K562 (cell line): Measurements from ENCODE around the gene ARL14. TPM values are rescaled to one million over a fixed set of nuclear protein-coding genes. Genes with fewer than 3 reads are reported as not detected.

Source experiments
- ATAC-seq: fragments of 200-7000 bp; cut with Tn5 transposase; 3 replicates; pipeline ENCODE4 v1.9.1; 2020; ENCODE audit warnings: moderate library complexity
- BruUV-seq: library from RNA; stranded (reverse); fragments of 400-500 nt; replicated peaks from 2 replicates; lab custom pipeline; 2021; lab: Mats Ljungman, UMichigan
- CTCF ChIA-PET: fragments of 300-600 bp; formaldehyde crosslinking; extraction: SDS; loops from one replicate; lab custom pipeline; 2021; ENCODE audit warnings: low intra/inter-chr PET ratio; lab: Yijun Ruan, JAX
- POLR2A ChIA-PET: fragments of 300-600, 350-650 bp; sonication (Branson Sonifier 250); formaldehyde crosslinking; extraction: SDS; loops from one replicate; lab custom pipeline; 2021; ENCODE audit warnings: antibody characterized with exemption, inconsistent platforms; lab: Yijun Ruan, JAX
- DNase-seq, 4 experiments: peaks; one replicate each; pipeline versions ENCODE4 v3.0.0 to v3.0.0-alpha.2; 2011 to 2018; ENCODE audit warnings: low spot score in 3 of 4, mixed read lengths in 3 of 4; ENCODE audit errors: extremely low read depth in 1 of 4
- FAIRE-seq: peaks from 2 replicates; lab custom pipeline; 2011; peaks lifted over from hg19 to GRCh38; lab: Jason Lieb, UNC
- H2AFZ ChIP-seq: 2 replicates; pipeline ENCODE4 v1.6.0; 2011; ENCODE audit warnings: low read depth, low read length, control low read depth, inconsistent platforms
- H3K27ac ChIP-seq: fragments of 200-600 bp; 3 replicates; pipeline ENCODE4 v1.8.0; 2011; ENCODE audit warnings: low read depth, mild to moderate bottlenecking, control low read depth, inconsistent platforms, low read length, moderate library complexity, mixed read lengths; ENCODE audit errors: extremely low read depth
- H3K27me3 ChIP-seq, 2 experiments: fragments of 300-600 bp in 1 of 2; 2 replicates in 1 of 2; 3 replicates in 1 of 2; pipeline versions ENCODE4 v1.6.0 to v1.8.0; 2011; ENCODE audit warnings: inconsistent platforms in 2 of 2, low read length in 2 of 2, mild to moderate bottlenecking in 1 of 2, mixed read lengths in 1 of 2, moderate library complexity in 1 of 2; ENCODE audit not compliant: control insufficient read depth in 2 of 2, insufficient read depth in 2 of 2
- H3K36me3 ChIP-seq: fragments of 300-600 bp; 3 replicates; pipeline ENCODE4 v1.8.0; 2011; ENCODE audit warnings: mild to moderate bottlenecking, low read length, inconsistent platforms; ENCODE audit not compliant: control insufficient read depth, insufficient read depth
- H3K4me1 ChIP-seq, 2 experiments: fragments of 200-600 bp in 1 of 2; replicated peaks in 1 of 2; 2 replicates in 1 of 2; 3 replicates in 1 of 2; pipeline versions ENCODE4 v1.5.1 to v1.8.0; 2011; ENCODE audit warnings: inconsistent platforms in 2 of 2, low read length in 2 of 2, mild to moderate bottlenecking in 1 of 2, mixed read lengths in 1 of 2, moderate library complexity in 1 of 2; ENCODE audit not compliant: control insufficient read depth in 2 of 2, insufficient read depth in 2 of 2
- H3K4me2 ChIP-seq: 2 replicates; pipeline ENCODE4 v1.6.1; 2011; ENCODE audit warnings: low read length, control low read depth, inconsistent platforms, mixed read lengths; ENCODE audit not compliant: insufficient read depth
- H3K4me3 ChIP-seq: fragments of 200-600 bp; sonication (generic), shearing (Covaris generic); 2 replicates; pipeline ENCODE4 v1.5.1; 2016; ENCODE audit warnings: control low read depth, inconsistent platforms
- H3K79me2 ChIP-seq: fragments of 200-600 bp; 3 replicates; pipeline ENCODE4 v1.8.0; 2011; ENCODE audit warnings: low read length, inconsistent platforms; ENCODE audit not compliant: control insufficient read depth, insufficient read depth
- H3K9ac ChIP-seq, 2 experiments: 2 replicates each; pipeline versions ENCODE4 v1.6.0 to v1.6.1; 2011; ENCODE audit warnings: low read depth in 2 of 2, low read length in 2 of 2, control low read depth in 1 of 2, inconsistent platforms in 1 of 2, mild to moderate bottlenecking in 1 of 2, mixed read lengths in 1 of 2; ENCODE audit not compliant: insufficient read depth in 1 of 2
- H3K9me1 ChIP-seq: one replicate; pipeline ENCODE4 v1.6.0; 2011; ENCODE audit warnings: inconsistent platforms, mild to moderate bottlenecking, low read length, moderate library complexity; ENCODE audit not compliant: control insufficient read depth, insufficient read depth
- H3K9me3 ChIP-seq: replicated peaks from 2 replicates; pipeline ENCODE4 v1.5.1; 2011; ENCODE audit warnings: low read depth, low read length, inconsistent platforms; ENCODE audit not compliant: control insufficient read depth, insufficient read depth
- H4K20me1 ChIP-seq: replicated peaks from 2 replicates; pipeline ENCODE4 v1.6.1; 2011; ENCODE audit warnings: low read length, inconsistent platforms, mixed read lengths; ENCODE audit not compliant: control insufficient read depth, insufficient read depth
- EHMT2 ChIP-seq: fragments of 450-650 bp; IDR thresholded peaks from 2 replicates; pipeline ENCODE4 v1.6.1; 2018; ENCODE audit warnings: antibody characterized with exemption
- EP300 ChIP-seq: IDR thresholded peaks from 2 replicates; pipeline ENCODE4 v1.6.1; 2012; ENCODE audit warnings: low read length, improper control_type of control experiment
- EZH2 ChIP-seq: IDR thresholded peaks from 2 replicates; pipeline ENCODE4 v1.6.1; 2012; ENCODE audit warnings: low read depth, mild to moderate bottlenecking, inconsistent platforms, low read length, borderline replicate concordance
- GATA2 ChIP-seq: sonication (generic); formaldehyde crosslinking; IDR thresholded peaks from 2 replicates; pipeline ENCODE4 v1.4.0; 2020; ENCODE audit warnings: mild to moderate bottlenecking, missing genetic modification reagents
- IRF1 ChIP-seq: sonication (generic); formaldehyde crosslinking; IDR thresholded peaks from 2 replicates; pipeline ENCODE4 v1.8.0; 2022; ENCODE audit warnings: missing genetic modification reagents, mild to moderate bottlenecking, borderline replicate concordance
- IRF9 ChIP-seq: fragments of 450-650 bp; IDR thresholded peaks from 2 replicates; pipeline ENCODE4 v1.6.1; 2016; ENCODE audit warnings: missing biosample characterization, missing genetic modification characterization
- JUN ChIP-seq, 2 experiments: sonication (generic) in 1 of 2; formaldehyde crosslinking in 1 of 2; IDR thresholded peaks; 2 replicates each; pipeline versions ENCODE4 v1.6.1 to v1.8.0; 2012 to 2022; ENCODE audit warnings: borderline replicate concordance in 2 of 2, mild to moderate bottlenecking in 2 of 2, improper control_type of control experiment in 1 of 2, low read depth in 1 of 2, low read length in 1 of 2, missing genetic modification reagents in 1 of 2
- NR3C1 ChIP-seq: sonication (generic); formaldehyde crosslinking; IDR thresholded peaks from 2 replicates; pipeline ENCODE4 v1.8.1; 2022; ENCODE audit warnings: missing genetic modification reagents
- THRAP3 ChIP-seq: fragments of 450-650 bp; IDR thresholded peaks from 2 replicates; pipeline ENCODE4 v1.6.1; 2016; ENCODE audit warnings: mild to moderate bottlenecking, inconsistent platforms, borderline replicate concordance
- TSC22D4 ChIP-seq: fragments of 450-650 bp; IDR thresholded peaks from 2 replicates; pipeline ENCODE4 v1.6.1; 2016; ENCODE audit warnings: missing genetic modification characterization, missing biosample characterization, control low read depth
- ZKSCAN8 ChIP-seq: fragments of 200-800 bp; sonication (Bioruptor generic); IDR thresholded peaks from 2 replicates; pipeline ENCODE4 v1.6.1; 2016; ENCODE audit warnings: missing genetic modification characterization, missing compliant biosample characterization
- WGBS: fragments of 100-300 bp; shearing (Covaris generic); methylation state at CpG from one replicate; pipeline ENCODE4 v1.1.6; 2016; ENCODE audit warnings: low coverage, mixed read lengths; ENCODE audit not compliant: insufficient coverage; ENCODE audit errors: missing lambda C conversion rate; 5-methylcytosine and 5-hydroxymethylcytosine counted together
- in situ Hi-C: fragments of 300-500 bp; cut with MboI; formaldehyde crosslinking; loops from 4 replicates; pipeline ENCODE4 v1.15.0; 2018; ENCODE audit warnings: inconsistent platforms, mixed read lengths
- intact Hi-C: fragments of 100-400 bp; cut with micrococcal nuclease; formaldehyde crosslinking; loops from 2 replicates; pipeline ENCODE4 v1.14.2; 2022
- polyA plus RNA-seq, 8 experiments: library from polyadenylated mRNA; depleted of rRNA in 4 of 8; stranded (reverse) in 5 of 8; unstranded in 3 of 8; fragments of >200 nt; fragmentation: Nextera tagmentation in 2 of 8; fragmentation: Illumina TruSeq in 1 of 8; extraction: Ambion mirVana in 2 of 8; extraction: Trizol in 1 of 8; gene quantifications; 2 replicates each; pipeline versions ENCODE4 v1.2.1 to v1.2.3, GENCODE V29; 2011 to 2014; ENCODE audit warnings: inconsistent platforms in 1 of 8, missing spikeins in 1 of 8
- total RNA-seq, 7 experiments: library from RNA; depleted of rRNA in 6 of 7; stranded (reverse); fragments of >200 nt in 6 of 7; fragmentation: Illumina TruSeq in 2 of 7; extraction: Trizol in 2 of 7; gene quantifications; 2 replicates each; pipeline versions ENCODE4 v1.2.1 to v1.2.3, GENCODE V29; 2011 to 2021; ENCODE audit warnings: low replicate concordance in 1 of 7
- TF ChIP-seq, protein P1 (sequence below): fragments of 450-650 bp; IDR thresholded peaks from 2 replicates; pipeline ENCODE4 v1.7.0; 2016; ENCODE audit warnings: borderline replicate concordance
- TF ChIP-seq, protein P2 (sequence below): fragments of 250-450 bp; sonication (Bioruptor Pico); IDR thresholded peaks from 2 replicates; pipeline ENCODE4 v1.4.0; 2020; ENCODE audit warnings: borderline replicate concordance

The ARL14 gene
- total and polyA plus RNA-seq, 9 of the 15 experiments (the other 6 are each of a cell fraction or from before 2014, with no cell fraction given) = not detected

- Histone ChIP-seq H3K27me3 (no peaks in the 10 kb centered on the region), H3K36me3 (no peaks in the 10 kb centered on the region)
- TF ChIP-seq GATA2 (no peak), IRF9 (tag) (no peak), ZKSCAN8 (CRISPR knock-in tag) (no peak), TSC22D4 (tag) (no peak), EP300 (no peak), IRF1 (CRISPR knock-in tag) (no peak), EHMT2 (no peak), JUN (IDR thresholded peaks at IDR 0.05; ENCODE audit: borderline replicate concordance, low read depth, low read length) (no peak), JUN (CRISPR knock-in tag; IDR thresholded peaks at IDR 0.05; ENCODE audit: borderline replicate concordance) (no peak), NR3C1 (CRISPR knock-in tag) (no peak), EZH2 (no peak), THRAP3 (no peak)
- TF ChIP-seq, protein P1, sequence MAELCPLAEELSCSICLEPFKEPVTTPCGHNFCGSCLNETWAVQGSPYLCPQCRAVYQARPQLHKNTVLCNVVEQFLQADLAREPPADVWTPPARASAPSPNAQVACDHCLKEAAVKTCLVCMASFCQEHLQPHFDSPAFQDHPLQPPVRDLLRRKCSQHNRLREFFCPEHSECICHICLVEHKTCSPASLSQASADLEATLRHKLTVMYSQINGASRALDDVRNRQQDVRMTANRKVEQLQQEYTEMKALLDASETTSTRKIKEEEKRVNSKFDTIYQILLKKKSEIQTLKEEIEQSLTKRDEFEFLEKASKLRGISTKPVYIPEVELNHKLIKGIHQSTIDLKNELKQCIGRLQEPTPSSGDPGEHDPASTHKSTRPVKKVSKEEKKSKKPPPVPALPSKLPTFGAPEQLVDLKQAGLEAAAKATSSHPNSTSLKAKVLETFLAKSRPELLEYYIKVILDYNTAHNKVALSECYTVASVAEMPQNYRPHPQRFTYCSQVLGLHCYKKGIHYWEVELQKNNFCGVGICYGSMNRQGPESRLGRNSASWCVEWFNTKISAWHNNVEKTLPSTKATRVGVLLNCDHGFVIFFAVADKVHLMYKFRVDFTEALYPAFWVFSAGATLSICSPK = no peak
- TF ChIP-seq, protein P2, sequence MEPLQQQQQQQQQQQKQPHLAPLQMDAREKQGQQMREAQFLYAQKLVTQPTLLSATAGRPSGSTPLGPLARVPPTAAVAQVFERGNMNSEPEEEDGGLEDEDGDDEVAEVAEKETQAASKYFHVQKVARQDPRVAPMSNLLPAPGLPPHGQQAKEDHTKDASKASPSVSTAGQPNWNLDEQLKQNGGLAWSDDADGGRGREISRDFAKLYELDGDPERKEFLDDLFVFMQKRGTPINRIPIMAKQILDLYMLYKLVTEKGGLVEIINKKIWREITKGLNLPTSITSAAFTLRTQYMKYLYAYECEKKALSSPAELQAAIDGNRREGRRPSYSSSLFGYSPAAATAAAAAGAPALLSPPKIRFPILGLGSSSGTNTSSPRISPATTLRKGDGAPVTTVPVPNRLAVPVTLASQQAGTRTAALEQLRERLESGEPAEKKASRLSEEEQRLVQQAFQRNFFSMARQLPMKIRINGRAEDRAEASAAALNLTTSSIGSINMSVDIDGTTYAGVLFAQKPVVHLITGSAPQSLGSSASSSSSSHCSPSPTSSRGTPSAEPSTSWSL (CRISPR knock-in tag) = no peak
- TF ChIP-seq, all 486 proteins: peak for 0
- Histone ChIP-seq H3K9me1 (no peaks in the 10 kb centered on the region), H4K20me1 (no peaks in the 10 kb centered on the region), H2AFZ (no peak overlapping the region), H3K4me3 (no peak overlapping the region), H3K4me1 (no peaks in the 10 kb centered on the region), H3K9me3 (no peaks in the 10 kb centered on the region), H3K27ac (no peak overlapping the region), H3K79me2 (no peaks in the 10 kb centered on the region), H3K4me2 (no peak overlapping the region), H3K9ac (no peak overlapping the region)
- ChIA-PET POLR2A (no interaction called here), CTCF (no interaction called here)
- BruUV-seq = no TSS peak
- WGBS = 0% methylated on average over 2 of the region's 2 CpGs
- FAIRE-seq = no peak
- ATAC-seq = no peak
- in situ Hi-C loops = no loop called here
- intact Hi-C loops = no loop called here
- no peak for DNase-seq
Observed at GRCh38 chr3:160725338-160725737, 48.4 kb downstream of the ARL14 start.
